ENCODE results near the gene HRG. TPM values are rescaled to one million over a fixed set of nuclear protein-coding genes. Genes with fewer than 3 reads are reported as not detected.

HRG gene
- total RNA-seq, 1 experiment from 2014 or later = not detected

DNA sequence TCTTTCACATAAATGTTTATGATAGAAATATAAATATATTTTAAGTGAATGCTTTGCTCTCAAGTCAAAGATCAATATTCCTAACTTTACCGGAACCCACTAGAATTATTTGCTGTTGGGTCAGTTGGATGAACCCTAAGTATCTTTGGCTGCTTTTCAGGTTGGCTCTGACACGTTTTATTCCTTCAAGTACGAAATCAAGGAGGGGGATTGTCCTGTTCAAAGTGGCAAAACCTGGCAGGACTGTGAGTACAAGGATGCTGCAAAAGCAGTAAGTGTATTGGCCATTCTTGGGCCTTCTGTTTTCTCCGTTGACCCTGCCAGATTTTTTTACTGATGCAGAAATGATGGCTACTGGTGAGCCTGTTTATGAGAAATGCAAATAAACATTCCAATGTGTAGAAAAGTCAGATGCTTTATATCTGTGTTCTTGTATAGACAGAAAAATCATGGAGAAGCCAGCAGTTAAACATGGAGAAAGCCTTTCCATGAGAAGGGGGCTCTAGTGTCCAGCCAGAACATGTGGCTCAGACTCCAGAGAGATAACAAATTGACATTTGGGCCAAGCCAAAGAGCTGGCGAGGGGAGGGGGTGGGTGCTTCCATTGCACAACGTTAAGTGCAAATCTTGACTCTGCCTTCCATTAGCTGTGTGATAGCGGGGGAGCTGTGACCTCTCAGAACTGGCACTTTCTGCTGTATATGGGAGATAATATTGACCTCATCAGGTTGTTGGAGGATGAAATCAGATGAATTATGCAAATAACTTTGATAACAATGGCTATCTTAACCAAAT lies 54.3 kb downstream of the HRG start:
- no peaks in the 10 kb centered on the region for H3K9me3 ChIP-seq (ENCODE audit: control insufficient read depth, insufficient read depth, low read depth, low read length)
- H3K36me3 ChIP-seq (ENCODE audit: control insufficient read depth, insufficient read depth, low read length) = no peaks in the 10 kb centered on the region
- POLR2A ChIA-PET = no interaction called here
- CTCF ChIA-PET = no interaction called here
- H3K4me1 ChIP-seq (ENCODE audit: control insufficient read depth, insufficient read depth, low read length) = no peaks in the 10 kb centered on the region
- BruUV-seq (replicated peaks) = no TSS peak
- intact Hi-C loops (cut with micrococcal nuclease; ENCODE audit: unreplicated experiment) = no loop called here
- no peak overlapping the region for H3K4me3 ChIP-seq (ENCODE audit: low read depth in 2 of 2, low read length in 2 of 2)
- no peak overlapping the region for H3K27ac ChIP-seq (ENCODE audit: low read length)
- H3K27me3 ChIP-seq (ENCODE audit: control insufficient read depth, insufficient read depth, low read length) = no peaks in the 10 kb centered on the region
- no peak for TF ChIP-seq REST (IDR thresholded peaks at IDR 0.05; ENCODE audit: insufficient read depth in 1 of 2, low read depth in 2 of 2, low read length in 1 of 2)
- TF ChIP-seq SIN3A (IDR thresholded peaks at IDR 0.05; ENCODE audit: borderline replicate concordance, insufficient read depth, low read depth, low read length) = no peak
- no peak for TF ChIP-seq POLR2AphosphoS5 (IDR thresholded peaks at IDR 0.05; ENCODE audit: low read depth, low read length)
- no peak for TF ChIP-seq TCF7L2 (IDR thresholded peaks at IDR 0.05; ENCODE audit: low read depth, low read length)
- no peak for TF ChIP-seq CTCF (IDR thresholded peaks at IDR 0.05)
- no peak for ATAC-seq
- in situ Hi-C loops (cut with HindIII; ENCODE audit: low pct_unique_long_range_greater_than_20kb, low sequenced_read_pairs) = no loop called here
- no peak for DNase-seq (ENCODE audit: low read depth, low spot score)

GRCh38 chr3:186722457-186722856 lies 56.6 kb downstream of the HRG start:
- Histone ChIP-seq H3K4me3 (ENCODE audit: low read depth in 2 of 2, low read length in 2 of 2) (no peak overlapping the region), H3K9me3 (ENCODE audit: control insufficient read depth, insufficient read depth, low read depth, low read length) (no peaks in the 10 kb centered on the region), H3K4me1 (ENCODE audit: control insufficient read depth, insufficient read depth, low read length) (no peaks in the 10 kb centered on the region), H3K27ac (ENCODE audit: low read length) (no peak overlapping the region), H3K27me3 (ENCODE audit: control insufficient read depth, insufficient read depth, low read length) (no peaks in the 10 kb centered on the region), H3K36me3 (ENCODE audit: control insufficient read depth, insufficient read depth, low read length) (no peaks in the 10 kb centered on the region)
- BruUV-seq (replicated peaks) = no TSS peak
- DNase-seq (ENCODE audit: low read depth, low spot score) (no peak), ATAC-seq (peak; percentile 82)
- in situ Hi-C loops (cut with HindIII; ENCODE audit: low pct_unique_long_range_greater_than_20kb, low sequenced_read_pairs) (no loop called here), intact Hi-C loops (cut with micrococcal nuclease; ENCODE audit: unreplicated experiment) (no loop called here)
- ChIA-PET CTCF (interaction anchor here (0.6 kb wide), 1 partner anchor 463 kb away, joined by 3 read pairs; no protein-coding TSS in a partner anchor), POLR2A (no interaction called here)
- peak; percentile 53 for TF ChIP-seq CTCF (IDR thresholded peaks at IDR 0.05)
- TF ChIP-seq TCF7L2 (IDR thresholded peaks at IDR 0.05; ENCODE audit: low read depth, low read length) = no peak

All from Panc1 (cell line).